Activated naive CD4-positive, alpha-beta T cell treated with anti-CD3 and anti-CD28 coated beads, Interleukin-2, amount 10 ng/mL, durations not matched to agents 7 days and 5 days (primary cell): Measurements from ENCODE around the gene CCDC120.

Source experiments
- CTCF ChIA-PET: fragments of 350-600 bp; sonication (Branson Sonifier 250); formaldehyde crosslinking; loops from one replicate; lab custom pipeline; 2021; ENCODE audit warnings: antibody characterized with exemption; lab: Charles Lee
- DNase-seq: peaks from one replicate; pipeline ENCODE4 v3.0.0-alpha.2; 2020
- H3K27ac Mint-ChIP-seq: one replicate; pipeline ENCODE4 v1.8.0; 2021; ENCODE audit warnings: mild to moderate bottlenecking, moderate library complexity, mixed read lengths
- H3K27me3 Mint-ChIP-seq: one replicate; pipeline ENCODE4 v1.8.0; 2021; ENCODE audit warnings: mild to moderate bottlenecking, mixed read lengths
- H3K36me3 Mint-ChIP-seq: one replicate; pipeline ENCODE4 v1.8.0; 2021; ENCODE audit warnings: mixed read lengths
- H3K4me1 Mint-ChIP-seq: one replicate; pipeline ENCODE4 v1.8.0; 2021; ENCODE audit warnings: mixed read lengths
- H3K4me3 Mint-ChIP-seq: one replicate; pipeline ENCODE4 v1.8.0; 2021; ENCODE audit warnings: mild to moderate bottlenecking, moderate library complexity, mixed read lengths
- H3K9me3 Mint-ChIP-seq: one replicate; pipeline ENCODE4 v1.8.0; 2021; ENCODE audit warnings: mixed read lengths

CCDC120 gene, protein sequence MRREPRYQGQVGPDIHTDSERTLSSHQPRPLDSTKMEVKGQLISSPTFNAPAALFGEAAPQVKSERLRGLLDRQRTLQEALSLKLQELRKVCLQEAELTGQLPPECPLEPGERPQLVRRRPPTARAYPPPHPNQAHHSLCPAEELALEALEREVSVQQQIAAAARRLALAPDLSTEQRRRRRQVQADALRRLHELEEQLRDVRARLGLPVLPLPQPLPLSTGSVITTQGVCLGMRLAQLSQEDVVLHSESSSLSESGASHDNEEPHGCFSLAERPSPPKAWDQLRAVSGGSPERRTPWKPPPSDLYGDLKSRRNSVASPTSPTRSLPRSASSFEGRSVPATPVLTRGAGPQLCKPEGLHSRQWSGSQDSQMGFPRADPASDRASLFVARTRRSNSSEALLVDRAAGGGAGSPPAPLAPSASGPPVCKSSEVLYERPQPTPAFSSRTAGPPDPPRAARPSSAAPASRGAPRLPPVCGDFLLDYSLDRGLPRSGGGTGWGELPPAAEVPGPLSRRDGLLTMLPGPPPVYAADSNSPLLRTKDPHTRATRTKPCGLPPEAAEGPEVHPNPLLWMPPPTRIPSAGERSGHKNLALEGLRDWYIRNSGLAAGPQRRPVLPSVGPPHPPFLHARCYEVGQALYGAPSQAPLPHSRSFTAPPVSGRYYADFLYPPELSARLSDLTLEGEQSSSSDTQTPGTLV

DNA sequence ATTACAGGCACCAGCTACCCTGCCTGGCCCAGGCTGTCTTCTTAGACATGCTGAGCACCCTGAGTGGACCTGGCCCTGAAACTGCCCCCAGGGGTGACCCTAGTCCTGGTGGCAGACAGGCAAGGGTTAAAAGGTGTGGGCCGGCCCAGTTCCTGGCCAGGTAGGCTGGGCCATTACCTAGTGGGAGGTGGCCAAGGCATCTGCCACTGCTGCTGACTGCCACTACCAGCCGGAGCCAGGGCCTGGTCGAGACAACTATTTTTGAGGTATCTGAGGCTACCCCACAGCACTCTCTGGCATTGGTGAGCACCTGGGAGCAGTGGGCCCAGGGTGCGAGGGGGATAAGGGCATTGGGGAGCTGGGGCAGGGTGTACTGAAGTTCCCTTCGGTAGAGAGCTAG lies at the start of gene CCDC120:
CCDC120 (plus strand) TSS at position 206 of the 400 bp plus-strand sequence. CDS start 3,043 bp downstream, outside the sequence.
- no peaks in the 10 kb centered on the region for H3K27me3 Mint-ChIP-seq
- H3K27ac Mint-ChIP-seq: no peak within 1 kb of the TSS
- CTCF ChIA-PET: no interaction called here
- H3K4me1 Mint-ChIP-seq: peaks cover 16% of the 10 kb centered on the region
- no peaks in the 10 kb centered on the region for H3K9me3 Mint-ChIP-seq
- H3K36me3 Mint-ChIP-seq: no peaks in the 10 kb centered on the region
- H3K4me3 Mint-ChIP-seq: no peak within 1 kb of the TSS
- no peak for DNase-seq

DNA sequence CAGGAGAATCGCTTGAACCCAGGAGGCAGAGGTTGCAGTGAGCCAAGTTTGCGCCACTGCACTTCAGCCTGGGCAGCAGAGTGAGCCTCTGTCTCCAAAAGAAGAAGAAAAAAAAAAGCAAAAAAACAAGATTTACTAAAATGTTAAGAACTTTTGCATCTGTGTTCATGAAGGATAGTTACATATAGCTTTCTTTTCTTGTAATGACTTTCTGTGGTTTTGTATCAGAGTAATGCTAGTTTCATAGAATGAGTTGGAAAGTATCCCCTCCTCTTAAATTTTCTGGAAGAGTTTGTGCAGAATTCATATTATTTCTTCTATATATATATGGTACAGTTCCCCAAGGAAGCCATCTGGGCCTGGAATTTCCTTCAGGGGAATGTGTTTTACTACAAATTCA lies 39.7 kb upstream of the CCDC120 start:
- no peaks in the 10 kb centered on the region for H3K27me3 Mint-ChIP-seq
- H3K36me3 Mint-ChIP-seq: no peaks in the 10 kb centered on the region
- H3K27ac Mint-ChIP-seq: no peak overlapping the region
- H3K4me3 Mint-ChIP-seq: no peak overlapping the region
- no peak for DNase-seq
- CTCF ChIA-PET: no interaction called here
- no peaks in the 10 kb centered on the region for H3K4me1 Mint-ChIP-seq
- no peaks in the 10 kb centered on the region for H3K9me3 Mint-ChIP-seq

DNA sequence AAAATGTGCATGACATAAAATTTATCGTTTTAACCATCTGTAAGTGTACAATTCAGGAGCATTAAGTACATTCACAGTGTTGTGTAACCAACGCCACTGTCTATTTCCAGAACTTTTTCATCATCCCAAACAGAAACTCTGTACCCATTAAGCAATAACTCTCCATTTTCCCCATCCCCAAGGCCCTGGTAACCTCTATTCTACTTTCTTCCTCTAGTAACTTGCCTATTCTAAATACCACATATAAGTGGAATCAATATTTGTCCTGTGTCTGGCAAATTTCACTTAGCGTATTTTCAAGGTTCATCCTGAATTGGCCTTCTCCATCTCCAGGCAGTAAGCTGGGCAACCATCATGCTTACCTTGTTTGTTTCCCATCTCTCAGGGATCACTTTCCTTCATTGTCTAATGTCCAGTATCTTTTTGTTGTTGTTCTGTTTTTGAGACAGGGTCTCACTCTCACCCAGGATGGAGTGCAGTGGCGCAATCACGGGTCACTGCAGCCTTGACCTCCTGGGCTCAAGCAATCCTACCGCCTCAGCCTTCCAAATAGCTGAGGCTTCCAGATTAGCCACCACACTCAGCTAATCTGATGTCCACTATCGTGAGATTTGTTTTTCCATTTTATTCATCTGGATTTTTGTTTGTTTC lies 39.1 kb upstream of the CCDC120 start:
- CTCF ChIA-PET: no interaction called here
- Mint-ChIP-seq H3K4me3 (no peak overlapping the region), H3K9me3 (no peaks in the 10 kb centered on the region), H3K27me3 (no peaks in the 10 kb centered on the region), H3K27ac (no peak overlapping the region), H3K4me1 (no peaks in the 10 kb centered on the region), H3K36me3 (peaks cover 5% of the 10 kb centered on the region)
- DNase-seq: no peak

DNA sequence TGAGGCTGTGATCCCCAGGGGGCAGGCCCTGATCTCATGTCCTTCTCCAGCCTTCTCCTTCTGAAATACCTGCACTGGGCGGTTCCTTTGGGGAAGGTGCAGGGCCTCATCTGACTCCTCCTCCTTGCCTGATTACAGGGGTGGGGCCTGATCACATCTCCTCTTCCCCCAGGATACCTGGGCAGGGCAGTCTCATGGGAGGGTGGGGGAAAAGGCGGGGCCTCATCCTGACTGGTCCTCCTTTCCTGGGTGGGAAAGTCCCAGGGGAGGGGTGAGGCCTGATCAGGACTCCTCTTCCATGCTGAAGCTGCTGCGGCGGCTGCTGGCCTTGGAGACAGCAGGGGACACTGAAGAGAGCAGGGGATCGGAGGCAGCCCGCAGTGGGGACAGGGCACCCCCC lies 28.9 kb upstream of the CCDC120 start:
- Mint-ChIP-seq H3K4me1 (peaks cover 2% of the 10 kb centered on the region), H3K27ac (no peak overlapping the region), H3K27me3 (no peaks in the 10 kb centered on the region), H3K36me3 (peaks cover 28% of the 10 kb centered on the region), H3K9me3 (no peaks in the 10 kb centered on the region), H3K4me3 (no peak overlapping the region)
- CTCF ChIA-PET: no interaction called here
- DNase-seq: no peak

DNA sequence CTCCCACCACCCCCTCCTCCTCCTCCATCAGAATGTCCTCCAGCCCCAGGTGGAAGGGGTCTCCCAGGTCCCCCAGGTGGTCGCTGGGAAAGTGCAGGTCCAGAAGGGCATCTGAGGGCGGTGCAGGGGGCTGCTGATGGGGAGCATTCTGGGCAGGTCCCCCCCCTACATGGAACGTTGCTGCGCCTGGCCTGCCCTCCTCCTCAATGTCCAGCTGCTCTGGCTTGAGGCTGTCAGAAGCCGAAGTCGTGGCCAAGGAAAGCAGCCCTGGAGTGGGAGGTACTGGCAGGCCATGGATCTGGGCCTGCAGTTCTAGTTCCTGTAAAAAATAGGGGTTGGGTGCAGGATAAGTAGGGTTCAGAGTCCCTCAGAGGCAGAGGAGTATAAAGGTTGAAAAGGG lies 28.5 kb upstream of the CCDC120 start:
- Mint-ChIP-seq H3K27ac (no peak overlapping the region), H3K9me3 (no peaks in the 10 kb centered on the region), H3K27me3 (no peaks in the 10 kb centered on the region), H3K4me1 (peaks cover 2% of the 10 kb centered on the region), H3K36me3 (peaks cover 28% of the 10 kb centered on the region), H3K4me3 (no peak overlapping the region)
- DNase-seq: no peak
- CTCF ChIA-PET: no interaction called here

DNA sequence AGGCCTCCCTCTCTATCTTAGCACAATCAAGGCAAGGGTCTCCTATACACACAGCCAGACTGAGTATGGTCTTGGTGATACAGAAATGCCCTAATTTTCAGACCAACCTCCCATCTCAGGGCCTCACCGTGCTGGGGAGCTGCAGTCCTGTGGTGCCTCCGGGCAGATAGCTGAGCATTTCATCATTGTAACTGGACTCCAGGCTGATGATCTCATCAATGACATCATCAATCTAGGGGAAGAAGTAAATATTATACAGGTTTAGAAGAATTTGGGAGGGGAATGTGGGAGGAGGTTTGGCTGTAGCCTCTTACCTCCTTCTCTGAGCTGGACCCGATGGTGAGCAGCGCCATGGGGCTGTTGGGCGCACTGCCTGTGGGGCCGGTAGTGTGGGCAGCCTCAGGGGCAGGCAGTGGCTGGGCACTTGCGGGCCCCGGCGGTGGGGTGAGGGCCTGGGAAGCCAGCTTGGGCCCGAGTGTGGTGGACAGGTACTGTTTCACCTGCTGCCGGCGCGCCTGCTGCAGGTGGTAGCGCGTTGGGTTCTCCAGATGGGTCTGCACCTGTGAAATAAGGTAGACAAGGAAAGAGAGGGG lies 20.8 kb upstream of the CCDC120 start:
- no peaks in the 10 kb centered on the region for H3K9me3 Mint-ChIP-seq
- H3K27ac Mint-ChIP-seq: no peak overlapping the region

DNA sequence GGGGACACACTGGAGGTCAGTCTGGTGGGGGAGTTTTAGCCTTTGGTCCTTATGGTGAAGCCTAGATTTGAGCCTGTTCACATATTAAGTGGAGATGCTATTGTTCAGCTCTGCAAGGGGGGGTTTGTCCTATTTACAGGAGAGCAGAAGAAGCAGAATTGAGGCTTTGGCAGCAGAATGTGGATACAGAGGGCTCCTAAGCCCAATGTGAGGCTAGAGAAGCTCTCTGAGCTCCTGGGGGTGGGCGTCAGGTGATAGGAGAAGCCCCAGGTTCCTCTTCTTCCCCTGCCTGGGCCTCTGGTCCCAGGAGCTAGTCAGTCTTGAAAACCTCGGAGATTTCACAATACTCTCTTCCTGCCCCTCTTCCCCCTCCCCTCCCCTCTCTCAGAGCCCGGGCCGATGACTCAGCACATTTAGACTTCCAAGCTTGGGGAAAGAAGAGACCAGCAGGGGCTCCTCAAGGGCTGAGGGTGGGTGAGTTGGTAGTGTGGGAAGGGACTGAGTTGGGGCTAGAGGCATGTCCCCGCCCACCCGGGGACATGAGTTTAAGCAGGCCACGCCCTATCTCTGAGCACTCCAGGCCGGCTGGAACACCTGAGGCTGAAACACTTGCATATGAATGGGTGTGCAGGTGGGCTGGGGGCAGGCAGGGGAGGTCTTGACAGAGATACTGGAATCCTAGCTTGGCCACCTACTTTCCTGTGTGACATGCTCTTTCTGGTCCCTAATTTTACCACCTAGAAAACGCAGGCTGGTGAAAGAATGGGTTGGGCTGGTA lies 19.0 kb upstream of the CCDC120 start:
- H3K27ac Mint-ChIP-seq: peak overlapping the region; percentile 86
- peaks cover 48% of the 10 kb centered on the region for H3K4me1 Mint-ChIP-seq
- H3K27me3 Mint-ChIP-seq: no peaks in the 10 kb centered on the region
- CTCF ChIA-PET: interaction anchor here (0.8 to 1.1 kb wide), 3 partner anchors 11 to 278 kb away, joined by 3 to 4 read pairs (median 3); partner anchors contain the start of gene GLOD5
- peaks cover 20% of the 10 kb centered on the region for H3K36me3 Mint-ChIP-seq
- peak; percentile 61 for DNase-seq
- peak overlapping the region; percentile 47 for H3K4me3 Mint-ChIP-seq
- no peaks in the 10 kb centered on the region for H3K9me3 Mint-ChIP-seq

More for the DNA sequence above, 20.8 kb upstream of the CCDC120 start:
- CTCF ChIA-PET: no interaction called here
- peaks cover 40% of the 10 kb centered on the region for H3K4me1 Mint-ChIP-seq
- H3K27me3 Mint-ChIP-seq: no peaks in the 10 kb centered on the region
- DNase-seq: no peak
- no peak overlapping the region for H3K4me3 Mint-ChIP-seq
- peaks cover 34% of the 10 kb centered on the region for H3K36me3 Mint-ChIP-seq

DNA sequence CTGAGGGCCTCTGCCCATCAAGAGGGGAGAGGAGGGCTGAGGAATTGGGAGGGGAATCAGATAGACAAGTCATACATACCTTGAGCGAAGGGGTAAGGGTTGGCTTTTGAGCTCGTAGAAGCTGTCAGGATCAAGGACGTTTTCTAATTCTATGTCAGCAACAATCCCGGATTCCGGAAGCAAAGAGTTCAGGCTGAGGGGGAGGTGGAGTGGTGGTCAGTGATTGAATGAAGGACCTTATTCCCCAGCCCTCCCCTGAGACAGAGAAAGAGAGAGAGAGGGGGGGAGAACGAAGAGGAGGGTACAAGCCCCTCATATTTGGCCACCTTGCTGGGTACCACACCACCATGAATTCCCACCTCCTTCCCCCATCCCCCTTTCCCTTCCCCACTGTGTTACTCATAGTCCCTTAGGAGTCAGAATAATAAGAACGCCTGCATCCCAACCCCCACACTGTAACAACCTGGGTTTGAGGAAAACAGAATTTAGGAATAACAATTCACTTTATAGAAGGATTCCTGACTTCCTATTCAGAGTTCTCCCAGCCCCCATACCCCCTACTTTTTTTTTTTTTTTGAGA lies 18.3 kb upstream of the CCDC120 start:
- Mint-ChIP-seq H3K4me1 (peaks cover 48% of the 10 kb centered on the region), H3K9me3 (no peaks in the 10 kb centered on the region), H3K27me3 (no peaks in the 10 kb centered on the region), H3K27ac (peak overlapping the region; percentile 86), H3K4me3 (peak overlapping the region; percentile 47), H3K36me3 (peaks cover 19% of the 10 kb centered on the region)
- DNase-seq: no peak
- CTCF ChIA-PET: interaction anchor here (0.8 kb wide), 1 partner anchor 87 kb away, joined by 4 read pairs; no protein-coding TSS in a partner anchor

DNA sequence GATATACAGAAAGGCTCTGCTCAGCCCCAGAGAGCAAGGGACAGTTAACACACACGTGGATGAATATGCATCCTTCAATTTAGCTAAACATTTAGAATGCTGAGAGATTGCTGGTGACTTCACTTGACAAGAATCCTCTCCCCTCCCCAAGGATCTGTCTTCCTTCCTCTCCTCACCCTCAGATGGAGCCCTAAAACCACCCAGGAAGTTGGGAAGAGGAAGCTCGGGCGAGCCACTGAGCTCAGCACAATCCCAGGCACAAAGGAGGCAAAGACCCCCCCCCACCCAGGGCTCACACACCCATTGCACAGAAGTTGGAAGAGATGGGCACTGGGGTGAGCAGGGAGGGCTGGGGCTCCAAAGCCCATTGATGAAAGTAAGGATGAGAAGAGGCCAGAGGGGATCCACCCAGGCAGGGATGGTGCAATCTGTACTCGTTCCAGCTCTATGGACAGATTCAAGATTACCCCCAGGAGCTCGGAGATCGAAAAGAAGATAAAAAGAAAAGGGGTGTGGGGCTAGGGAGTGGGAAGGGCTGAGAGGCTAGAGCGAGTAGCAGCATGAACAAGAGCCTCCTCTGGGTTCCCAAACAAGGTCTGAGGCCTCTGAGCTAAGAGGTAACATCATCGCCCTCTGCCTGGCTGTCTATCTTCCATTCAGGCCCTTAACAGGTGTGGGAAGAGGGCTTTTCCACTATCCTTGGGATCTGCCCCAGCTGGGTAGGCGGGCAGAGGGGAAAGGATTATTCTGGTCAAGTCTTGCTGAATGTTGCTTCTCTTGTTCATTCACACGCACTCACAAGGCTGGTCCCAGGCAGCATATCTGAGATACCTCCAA lies 16.8 kb upstream of the CCDC120 start:
- H3K36me3 Mint-ChIP-seq: peaks cover 19% of the 10 kb centered on the region
- peak; percentile 29 for DNase-seq
- peak overlapping the region; percentile 92 for H3K4me3 Mint-ChIP-seq

DNA sequence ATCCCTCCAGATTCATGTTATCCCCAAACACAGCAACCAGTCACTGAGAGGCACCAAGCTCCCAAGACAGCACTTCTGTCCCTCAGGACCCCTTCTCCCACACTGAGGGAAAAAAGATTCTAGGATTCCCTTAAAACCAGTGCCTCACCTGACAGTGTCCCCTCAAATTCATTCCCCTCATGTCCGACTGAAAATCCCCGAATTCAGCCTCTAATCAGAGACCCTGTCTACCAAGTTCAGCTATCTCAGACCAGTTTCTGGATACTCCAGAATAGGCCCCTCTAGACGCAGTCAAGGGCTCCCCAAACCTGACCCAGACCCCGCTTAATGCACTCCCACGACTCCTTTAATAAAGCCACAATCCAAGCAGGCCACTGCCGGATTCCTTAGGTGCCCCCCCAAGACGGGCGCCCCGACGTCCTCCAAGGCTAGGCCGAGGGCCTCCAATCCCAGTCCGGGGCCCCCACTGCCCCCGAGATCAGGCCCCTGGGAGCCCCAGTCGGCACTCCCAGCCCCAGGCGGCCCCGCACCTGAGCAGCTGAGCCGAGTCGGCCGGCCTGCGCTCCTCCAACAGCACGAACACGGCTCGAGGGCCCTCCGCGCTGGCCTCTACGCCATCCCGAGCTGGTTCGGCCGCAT lies 16.1 kb upstream of the CCDC120 start:
- CTCF ChIA-PET: interaction anchor here (0.5 to 2.9 kb wide), 4 partner anchors 40 to 105 kb away, joined by 3 to 9 read pairs (median 4); no protein-coding TSS in a partner anchor
- peak overlapping the region; percentile 93 for H3K27ac Mint-ChIP-seq
- peaks cover 18% of the 10 kb centered on the region for H3K36me3 Mint-ChIP-seq
- no peaks in the 10 kb centered on the region for H3K9me3 Mint-ChIP-seq
- peaks cover 47% of the 10 kb centered on the region for H3K4me1 Mint-ChIP-seq
- no peak for DNase-seq
- peaks cover 4% of the 10 kb centered on the region for H3K27me3 Mint-ChIP-seq
- peak overlapping the region; percentile 92 for H3K4me3 Mint-ChIP-seq

More for the DNA sequence above, 16.8 kb upstream of the CCDC120 start:
- CTCF ChIA-PET: interaction anchor here (0.5 to 2.9 kb wide), 3 partner anchors 39 to 105 kb away, joined by 3 to 9 read pairs (median 5); no protein-coding TSS in a partner anchor
- Mint-ChIP-seq H3K27ac (peak overlapping the region; percentile 93), H3K4me1 (peaks cover 48% of the 10 kb centered on the region), H3K9me3 (no peaks in the 10 kb centered on the region), H3K27me3 (no peaks in the 10 kb centered on the region)

DNA sequence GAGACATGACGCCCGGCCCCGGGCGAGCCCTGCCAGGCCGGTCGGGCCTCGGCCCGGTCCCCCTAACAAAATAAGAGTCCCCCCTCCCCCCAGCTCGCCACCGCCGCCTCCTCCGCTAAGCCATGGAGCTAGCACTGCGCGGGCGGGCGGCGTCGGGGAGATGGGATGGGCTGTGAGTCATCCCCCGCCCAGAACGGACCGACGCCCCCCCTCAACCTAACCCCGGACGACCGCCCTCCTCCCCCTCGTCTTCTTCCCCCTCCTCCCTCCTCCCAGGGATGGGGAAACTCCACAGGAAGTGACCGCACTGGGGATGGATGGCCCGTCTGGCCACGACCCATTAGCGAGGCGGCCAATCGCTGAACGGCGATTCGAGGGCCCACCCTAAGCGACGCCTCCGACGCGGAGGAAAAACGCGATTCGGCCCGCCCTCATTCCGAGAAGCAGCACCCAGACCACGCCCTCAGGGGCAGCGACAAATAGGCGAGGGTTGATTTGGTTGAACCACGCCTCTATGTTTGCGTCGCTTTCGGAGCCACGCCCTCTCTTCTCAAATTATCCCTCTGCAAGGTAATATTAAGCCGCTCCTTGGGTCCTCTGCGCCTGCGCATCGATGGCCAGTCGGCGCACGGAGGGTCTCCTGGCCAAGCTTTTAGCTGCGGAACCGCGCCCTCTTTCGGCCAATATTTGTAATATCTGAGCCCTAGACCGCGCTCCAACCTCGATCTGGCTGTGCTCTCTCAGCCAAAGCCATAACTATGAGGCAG lies 15.4 kb upstream of the CCDC120 start, which contains the start of gene TFE3:
TFE3 (minus strand) TSS at position 138 of the 767 bp plus-strand sequence; CDS start at position 7, 131 bp downstream.
- peaks cover 45% of the 10 kb centered on the region for H3K4me1 Mint-ChIP-seq
- DNase-seq: peak; percentile 97
- H3K9me3 Mint-ChIP-seq: no peaks in the 10 kb centered on the region
- CTCF ChIA-PET: interaction anchor here (0.7 to 2.9 kb wide), 5 partner anchors 58 to 145 kb away, joined by 3 to 9 read pairs (median 3); no protein-coding TSS in a partner anchor
- H3K27ac Mint-ChIP-seq: peak within 1 kb of the TSS; percentile 93
- peak within 1 kb of the TSS; percentile 92 for H3K4me3 Mint-ChIP-seq
- H3K27me3 Mint-ChIP-seq: peaks cover 4% of the 10 kb centered on the region
- H3K36me3 Mint-ChIP-seq: peaks cover 15% of the 10 kb centered on the region
